Measurements from ENCODE around the gene ADRM1.

DNA sequence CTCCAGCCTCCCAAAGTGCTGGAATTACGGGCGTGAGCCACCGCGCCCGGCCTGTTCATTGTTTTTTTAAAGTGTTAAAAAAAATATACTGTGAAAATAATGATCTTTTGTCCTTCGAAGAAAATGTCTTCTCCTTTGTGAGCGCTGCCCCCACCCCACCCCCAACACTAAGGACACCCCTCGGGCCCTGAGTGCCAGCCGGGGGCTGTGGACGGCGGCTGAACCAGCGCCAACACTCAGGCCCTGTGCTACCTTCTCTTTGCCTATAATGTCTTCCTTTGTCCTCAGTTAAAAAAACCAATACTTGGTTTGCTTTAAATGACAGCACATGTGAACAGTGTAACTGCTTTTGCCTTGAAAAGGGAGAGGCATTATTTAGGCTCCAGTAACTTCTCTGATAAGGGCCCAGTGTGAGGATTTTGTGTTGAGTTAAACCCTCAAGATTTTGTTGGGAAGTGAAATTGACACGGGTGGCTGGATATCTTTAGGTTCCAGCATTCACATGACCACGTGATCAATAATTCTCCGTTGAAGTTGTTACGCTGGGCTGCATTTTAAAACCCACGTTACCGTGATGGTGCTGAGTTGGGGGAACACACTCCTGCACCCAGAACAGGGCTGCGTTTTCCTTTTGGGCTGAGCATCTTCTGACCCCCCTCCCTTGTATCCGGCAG is 9.5 kb upstream of the ADRM1 start:
- TF ChIP-seq CTCF (IDR thresholded peaks at IDR 0.05) = no peak
- TF ChIP-seq EZH2 (IDR thresholded peaks at IDR 0.05) = no peak
- TF ChIP-seq EZH2phosphoT487 (IDR thresholded peaks at IDR 0.05) = no peak

Measured in neural progenitor cell (in vitro differentiated cells).